Gastrocnemius medialis (tissue), 4 donors: ENCODE data around the gene OTUD4.

ENCODE experiments used
- CTCF ChIP-seq, 5 experiments: fragments of 450-650 bp in 3 of 5; fragments of 200-600 bp in 2 of 5; sonication (generic) in 2 of 5; IDR thresholded peaks in 4 of 5; conservative IDR thresholded peaks in 1 of 5; 1 replicate in 4 of 5; 2 replicates in 1 of 5; pipeline ENCODE4 v1.5.1; 2016 to 2019; ENCODE audit warnings: antibody characterized with exemption in 5 of 5, mild to moderate bottlenecking in 3 of 5, moderate library complexity in 3 of 5
- POLR2A ChIP-seq, 2 donors: fragments of 450-650 bp; IDR thresholded peaks; one replicate each; pipeline ENCODE4 v1.6.1; 2017; ENCODE audit warnings: antibody characterized with exemption in 2 of 2, mild to moderate bottlenecking in 2 of 2, moderate library complexity in 2 of 2

- TF ChIP-seq CTCF (IDR thresholded peaks at IDR 0.05 in 4 of 5, conservative IDR thresholded peaks at IDR 0.05 in 1 of 5), result no peak
- no peak for TF ChIP-seq POLR2A (IDR thresholded peaks at IDR 0.05)
These were observed 8.5 kb downstream of the OTUD4 start for GRCh38 chr4:145171911-145172310.
